ENCODE measurements around the gene SERPINA12.

DNA sequence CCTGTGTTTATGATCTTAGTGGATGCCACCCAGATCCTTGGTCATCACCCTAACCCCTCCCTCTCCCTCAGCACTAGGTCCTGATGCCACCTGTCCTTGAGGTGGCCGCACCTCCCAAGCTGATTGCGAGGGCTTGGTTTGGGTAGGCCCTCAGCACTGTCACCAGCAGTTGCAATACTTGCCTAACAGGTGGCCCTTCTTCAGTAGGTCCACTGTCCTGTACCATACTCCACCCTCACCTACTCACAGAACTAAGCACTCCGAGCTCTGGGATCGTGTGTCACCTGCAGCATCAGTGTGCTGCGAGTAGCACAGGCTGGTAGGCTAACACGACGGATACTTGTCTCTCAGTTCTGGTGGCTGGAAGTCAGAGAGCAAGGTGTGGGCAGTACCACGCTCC lies 14.0 kb upstream of the SERPINA12 start:
- TF ChIP-seq EZH2 (IDR thresholded peaks at IDR 0.05) (no peak), POLR2AphosphoS5 (IDR thresholded peaks at IDR 0.05; ENCODE audit: borderline replicate concordance, low read depth, low read length) (no peak)

All from SK-N-MC (cell line).